ENCODE results near the gene NTRK2. TPM values are rescaled to one million over a fixed set of nuclear protein-coding genes. Genes with fewer than 3 reads are reported as not detected.

Gene NTRK2
- total RNA-seq, 1 donor from 2014 or later, result 3.8 TPM

GRCh38 chr9:84775056-84775643 is 105.6 kb downstream of the NTRK2 start:
- Histone ChIP-seq H3K4me3 (no peak overlapping the region), H3K27ac (replicated peaks) (no peak overlapping the region), H3K9me3 (replicated peaks) (no peaks in the 10 kb centered on the region), H3K36me3 (no peaks in the 10 kb centered on the region), H3K4me1 (no peaks in the 10 kb centered on the region), H3K27me3 (ENCODE audit: low read depth) (peaks cover 28% of the 10 kb centered on the region)
- no peak for DNase-seq
- intact Hi-C loops (cut with micrococcal nuclease), result no loop called here
- TF ChIP-seq CTCF (IDR thresholded peaks at IDR 0.05; ENCODE audit: borderline replicate concordance), result no peak

GRCh38 chr9:84778570-84778969 is 109.0 kb downstream of the NTRK2 start:
- no peak overlapping the region for H3K27ac ChIP-seq (replicated peaks)
- no peaks in the 10 kb centered on the region for H3K36me3 ChIP-seq
- intact Hi-C loops (cut with micrococcal nuclease), result no loop called here
- no peaks in the 10 kb centered on the region for H3K9me3 ChIP-seq (replicated peaks)
- H3K4me3 ChIP-seq, result no peak overlapping the region
- H3K27me3 ChIP-seq (ENCODE audit: low read depth), result peaks cover 25% of the 10 kb centered on the region
- no peak for TF ChIP-seq CTCF (IDR thresholded peaks at IDR 0.05; ENCODE audit: borderline replicate concordance)
- no peak for DNase-seq
- peaks cover 9% of the 10 kb centered on the region for H3K4me1 ChIP-seq

GRCh38 chr9:84779883-84780282 is 110.4 kb downstream of the NTRK2 start:
- no peak for DNase-seq
- peaks cover 9% of the 10 kb centered on the region for H3K4me1 ChIP-seq
- peaks cover 25% of the 10 kb centered on the region for H3K27me3 ChIP-seq (ENCODE audit: low read depth)
- intact Hi-C loops (cut with micrococcal nuclease), result no loop called here
- H3K27ac ChIP-seq (replicated peaks), result no peak overlapping the region
- H3K4me3 ChIP-seq, result no peak overlapping the region
- H3K36me3 ChIP-seq, result no peaks in the 10 kb centered on the region
- H3K9me3 ChIP-seq (replicated peaks), result no peaks in the 10 kb centered on the region
- TF ChIP-seq CTCF (IDR thresholded peaks at IDR 0.05; ENCODE audit: borderline replicate concordance), result no peak

- Histone ChIP-seq H3K9me3 (replicated peaks) (no peaks in the 10 kb centered on the region), H3K27ac (replicated peaks) (no peak overlapping the region), H3K4me1 (peaks cover 9% of the 10 kb centered on the region), H3K36me3 (no peaks in the 10 kb centered on the region), H3K27me3 (ENCODE audit: low read depth) (peaks cover 25% of the 10 kb centered on the region), H3K4me3 (no peak overlapping the region)
- no peak for DNase-seq
- TF ChIP-seq CTCF (IDR thresholded peaks at IDR 0.05; ENCODE audit: borderline replicate concordance), result no peak
- intact Hi-C loops (cut with micrococcal nuclease), result no loop called here
Observed at GRCh38 chr9:84780385-84780784, 110.9 kb downstream of the NTRK2 start.

- H3K36me3 ChIP-seq, result no peaks in the 10 kb centered on the region
- peaks cover 25% of the 10 kb centered on the region for H3K27me3 ChIP-seq (ENCODE audit: low read depth)
- no peak for DNase-seq
- TF ChIP-seq CTCF (IDR thresholded peaks at IDR 0.05; ENCODE audit: borderline replicate concordance), result peak; percentile 49
- H3K9me3 ChIP-seq (replicated peaks), result no peaks in the 10 kb centered on the region
- peaks cover 9% of the 10 kb centered on the region for H3K4me1 ChIP-seq
- no peak overlapping the region for H3K27ac ChIP-seq (replicated peaks)
- intact Hi-C loops (cut with micrococcal nuclease), result no loop called here
- H3K4me3 ChIP-seq, result no peak overlapping the region
Observed at GRCh38 chr9:84781458-84781857, 111.9 kb downstream of the NTRK2 start.

All from left ventricle myocardium inferior (tissue), 1 donor.